ENCODE measurements around the gene KCNJ11.

- no peak for TF ChIP-seq CTCF (IDR thresholded peaks at IDR 0.05)
- TF ChIP-seq POLR2A (IDR thresholded peaks at IDR 0.05): no peak
These were observed 37.8 kb downstream of the KCNJ11 start for GRCh38 chr11:17350455-17351171.

All from ovary (tissue), 3 donors.